ENCODE measurements around the gene FAN1. TPM values are rescaled to one million over a fixed set of nuclear protein-coding genes. Genes with fewer than 3 reads are reported as not detected.

FAN1 gene
- total RNA-seq, 1 donor from 2014 or later = 35.3 TPM

GRCh38 chr15:30870681-30871080, 33.0 kb upstream of the FAN1 start:
- DNase-seq (ENCODE audit: low spot score) = no peak
- Histone ChIP-seq H2AFZ (replicated peaks) (no peak overlapping the region), H3K9me3 (ENCODE audit: low read depth) (no peaks in the 10 kb centered on the region), H3K4me3 (no peak overlapping the region), H3K4me2 (no peak overlapping the region), H3K9ac (no peak overlapping the region), H3K27ac (no peak overlapping the region), H3K36me3 (no peaks in the 10 kb centered on the region), H3F3A (ENCODE audit: low read depth) (no peaks in the 10 kb centered on the region), H3K4me1 (no peaks in the 10 kb centered on the region), H3K79me2 (ENCODE audit: low read depth) (no peaks in the 10 kb centered on the region), H3K27me3 (no peaks in the 10 kb centered on the region), H4K20me1 (ENCODE audit: low read depth) (no peaks in the 10 kb centered on the region)
- no peaks in the 10 kb centered on the region for H3K9me3 Mint-ChIP-seq
- H3K36me3 Mint-ChIP-seq = no peaks in the 10 kb centered on the region
- no peak for TF ChIP-seq EZH2phosphoT487 (IDR thresholded peaks at IDR 0.05)
- TF ChIP-seq EZH2 (IDR thresholded peaks at IDR 0.05) = no peak
- TF ChIP-seq, protein P1, sequence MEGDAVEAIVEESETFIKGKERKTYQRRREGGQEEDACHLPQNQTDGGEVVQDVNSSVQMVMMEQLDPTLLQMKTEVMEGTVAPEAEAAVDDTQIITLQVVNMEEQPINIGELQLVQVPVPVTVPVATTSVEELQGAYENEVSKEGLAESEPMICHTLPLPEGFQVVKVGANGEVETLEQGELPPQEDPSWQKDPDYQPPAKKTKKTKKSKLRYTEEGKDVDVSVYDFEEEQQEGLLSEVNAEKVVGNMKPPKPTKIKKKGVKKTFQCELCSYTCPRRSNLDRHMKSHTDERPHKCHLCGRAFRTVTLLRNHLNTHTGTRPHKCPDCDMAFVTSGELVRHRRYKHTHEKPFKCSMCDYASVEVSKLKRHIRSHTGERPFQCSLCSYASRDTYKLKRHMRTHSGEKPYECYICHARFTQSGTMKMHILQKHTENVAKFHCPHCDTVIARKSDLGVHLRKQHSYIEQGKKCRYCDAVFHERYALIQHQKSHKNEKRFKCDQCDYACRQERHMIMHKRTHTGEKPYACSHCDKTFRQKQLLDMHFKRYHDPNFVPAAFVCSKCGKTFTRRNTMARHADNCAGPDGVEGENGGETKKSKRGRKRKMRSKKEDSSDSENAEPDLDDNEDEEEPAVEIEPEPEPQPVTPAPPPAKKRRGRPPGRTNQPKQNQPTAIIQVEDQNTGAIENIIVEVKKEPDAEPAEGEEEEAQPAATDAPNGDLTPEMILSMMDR (IDR thresholded peaks at IDR 0.05) = no peak
- peaks cover 4% of the 10 kb centered on the region for H3K27me3 Mint-ChIP-seq (ENCODE audit: insufficient read depth, low read depth)
- no peak overlapping the region for H3K4me3 Mint-ChIP-seq
- no peak overlapping the region for H3K27ac Mint-ChIP-seq
- no peaks in the 10 kb centered on the region for H3K4me1 Mint-ChIP-seq

DNA sequence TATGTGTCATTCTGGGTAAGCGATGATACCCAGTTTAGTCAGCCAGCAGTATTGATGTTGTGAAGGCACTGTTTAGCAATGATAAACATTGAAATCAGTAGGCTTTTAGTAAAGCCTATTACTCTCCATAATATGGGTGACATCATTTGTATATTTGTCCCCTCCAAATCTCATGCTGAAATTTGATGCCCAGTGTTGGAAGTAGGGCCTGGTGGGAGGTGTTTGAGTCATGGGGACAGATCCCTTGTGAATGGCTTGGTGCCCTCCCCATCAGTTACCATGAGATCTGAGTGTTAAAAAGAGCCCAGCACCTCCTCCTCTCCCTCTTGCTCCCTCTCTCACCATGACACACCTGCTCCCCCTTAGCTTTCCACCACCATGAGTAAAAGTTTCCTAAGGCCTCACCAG, 31.4 kb upstream of the FAN1 start:
- no peaks in the 10 kb centered on the region for H3F3A ChIP-seq (ENCODE audit: low read depth)
- Mint-ChIP-seq H3K9me3 (no peaks in the 10 kb centered on the region), H3K36me3 (no peaks in the 10 kb centered on the region), H3K4me3 (no peak overlapping the region), H3K27ac (no peak overlapping the region), H3K27me3 (ENCODE audit: insufficient read depth, low read depth) (peaks cover 4% of the 10 kb centered on the region), H3K4me1 (no peaks in the 10 kb centered on the region)
- no peaks in the 10 kb centered on the region for H4K20me1 ChIP-seq (ENCODE audit: low read depth)
- no peaks in the 10 kb centered on the region for H3K9me3 ChIP-seq (ENCODE audit: low read depth)
- no peaks in the 10 kb centered on the region for H3K4me1 ChIP-seq
- no peak overlapping the region for H3K27ac ChIP-seq
- H2AFZ ChIP-seq (replicated peaks) = no peak overlapping the region
- no peak overlapping the region for H3K4me2 ChIP-seq
- no peaks in the 10 kb centered on the region for H3K27me3 ChIP-seq
- no peak overlapping the region for H3K4me3 ChIP-seq
- no peak for DNase-seq (ENCODE audit: low spot score)
- TF ChIP-seq EZH2phosphoT487 (IDR thresholded peaks at IDR 0.05) (no peak), EZH2 (IDR thresholded peaks at IDR 0.05) (no peak)
- TF ChIP-seq, protein P1 (IDR thresholded peaks at IDR 0.05) = no peak
- H3K9ac ChIP-seq = no peak overlapping the region
- H3K79me2 ChIP-seq (ENCODE audit: low read depth) = no peaks in the 10 kb centered on the region
- no peaks in the 10 kb centered on the region for H3K36me3 ChIP-seq

DNA sequence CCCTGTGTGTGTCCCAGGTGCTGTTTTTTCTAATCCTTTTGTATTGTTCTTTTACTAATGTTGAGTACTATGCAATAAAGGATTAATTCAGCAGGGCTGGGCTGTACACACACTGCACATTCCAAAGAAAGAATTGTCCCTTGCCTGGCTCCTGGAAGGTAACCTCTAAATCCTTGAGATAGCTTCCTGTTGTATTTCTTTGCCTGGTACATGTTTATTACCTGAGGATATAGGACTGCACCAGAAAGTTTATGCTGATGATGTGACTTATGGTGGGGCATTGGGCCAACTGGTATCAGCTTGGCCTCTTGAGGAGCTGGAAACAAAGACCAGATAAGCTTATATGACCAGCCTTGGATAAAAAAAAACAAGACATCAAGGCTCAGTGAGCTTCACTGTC, 26.6 kb upstream of the FAN1 start:
- no peak overlapping the region for H3K4me2 ChIP-seq
- H3K4me1 ChIP-seq = no peaks in the 10 kb centered on the region
- no peaks in the 10 kb centered on the region for H3F3A ChIP-seq (ENCODE audit: low read depth)
- no peaks in the 10 kb centered on the region for H3K9me3 ChIP-seq (ENCODE audit: low read depth)
- DNase-seq (ENCODE audit: low spot score) = no peak
- no peak overlapping the region for H2AFZ ChIP-seq (replicated peaks)
- no peak overlapping the region for H3K4me3 ChIP-seq
- TF ChIP-seq EZH2 (IDR thresholded peaks at IDR 0.05) = no peak
- TF ChIP-seq EZH2phosphoT487 (IDR thresholded peaks at IDR 0.05) = no peak
- TF ChIP-seq, protein P1 (IDR thresholded peaks at IDR 0.05) = no peak
- Mint-ChIP-seq H3K27ac (no peak overlapping the region), H3K27me3 (ENCODE audit: insufficient read depth, low read depth) (peaks cover 4% of the 10 kb centered on the region), H3K36me3 (no peaks in the 10 kb centered on the region), H3K4me1 (no peaks in the 10 kb centered on the region), H3K4me3 (no peak overlapping the region), H3K9me3 (no peaks in the 10 kb centered on the region)
- no peaks in the 10 kb centered on the region for H3K79me2 ChIP-seq (ENCODE audit: low read depth)
- no peaks in the 10 kb centered on the region for H3K27me3 ChIP-seq
- no peak overlapping the region for H3K27ac ChIP-seq
- no peaks in the 10 kb centered on the region for H4K20me1 ChIP-seq (ENCODE audit: low read depth)
- H3K36me3 ChIP-seq = no peaks in the 10 kb centered on the region
- no peak overlapping the region for H3K9ac ChIP-seq

All from neural progenitor cell (in vitro differentiated cells).